ENCODE measurements around the gene MRPS2.
A peak's percentile ranks its signal among the peaks of the same experiment; 100 is the strongest.

Gene MRPS2

DNA sequence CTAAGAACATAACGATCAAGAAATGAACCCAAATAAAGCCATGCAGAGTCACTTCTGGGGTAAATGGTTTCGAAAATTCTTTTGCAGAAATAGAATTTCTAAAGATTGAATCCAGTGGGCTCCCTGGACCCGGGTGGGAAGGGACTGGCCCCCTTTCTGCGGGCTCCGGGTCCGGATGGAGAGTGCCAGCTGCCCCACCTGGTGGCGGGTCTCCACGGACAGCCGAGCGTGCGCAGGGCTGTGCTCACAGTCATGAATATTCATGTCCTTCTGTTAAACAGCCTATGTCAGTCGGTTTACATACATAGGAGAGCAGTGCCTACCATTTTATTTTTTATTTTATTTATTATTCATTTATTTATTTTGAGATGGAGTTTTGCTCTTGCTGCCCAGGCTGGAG is 25.6 kb upstream of the MRPS2 start:
- H3K36me3 Mint-ChIP-seq (ENCODE audit: low read depth), result peaks cover 4% of the 10 kb centered on the region
- H3K4me1 Mint-ChIP-seq (ENCODE audit: low read depth), result peaks cover 13% of the 10 kb centered on the region
- no peak for DNase-seq (ENCODE audit: low spot score)
- H3K9me3 Mint-ChIP-seq, result no peaks in the 10 kb centered on the region
- H3K4me3 Mint-ChIP-seq, result no peak overlapping the region
- H3K27me3 Mint-ChIP-seq (ENCODE audit: low read depth), result peaks cover 36% of the 10 kb centered on the region
- H3K27ac Mint-ChIP-seq, result no peak overlapping the region

DNA sequence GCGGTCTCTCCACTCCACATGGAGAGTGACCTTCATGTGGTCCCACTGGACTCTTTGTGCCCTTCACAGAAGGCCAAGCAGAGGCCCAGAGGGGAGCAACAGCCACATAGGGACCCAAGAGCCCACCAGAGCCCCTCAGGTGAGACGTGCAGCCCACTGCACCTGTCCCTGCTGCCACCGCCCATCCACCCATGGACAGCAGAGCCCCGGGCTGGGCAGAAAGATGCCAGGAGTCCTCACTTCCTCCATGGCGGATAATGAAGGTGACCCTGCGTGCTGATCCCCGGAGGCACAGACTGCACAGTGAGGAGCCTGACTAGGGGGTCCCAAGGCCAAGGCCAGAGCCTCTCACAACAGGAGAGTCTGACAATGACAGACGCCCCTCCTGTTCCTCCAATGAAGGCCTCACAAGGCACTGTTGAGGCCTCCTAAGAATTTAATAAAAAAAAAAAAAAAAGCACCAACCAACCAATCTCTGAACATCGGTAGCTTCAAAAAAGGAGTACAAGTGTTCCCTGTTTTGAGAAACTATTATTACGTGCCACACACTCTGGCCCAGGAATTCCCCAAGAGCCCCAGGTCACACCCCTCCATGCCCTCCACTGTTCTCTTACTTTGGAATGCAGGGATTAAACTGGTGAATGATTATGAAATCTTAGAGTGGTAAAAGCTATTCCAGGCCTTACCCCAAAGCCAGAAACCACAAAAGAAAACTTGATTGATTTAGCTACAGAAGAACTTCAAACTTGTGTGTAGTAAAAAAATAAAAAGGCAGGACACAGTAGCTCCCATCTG is 23.7 kb upstream of the MRPS2 start:
- H3K27ac Mint-ChIP-seq, result no peak overlapping the region
- H3K36me3 Mint-ChIP-seq (ENCODE audit: low read depth), result no peaks in the 10 kb centered on the region
- peaks cover 41% of the 10 kb centered on the region for H3K27me3 Mint-ChIP-seq (ENCODE audit: low read depth)
- no peak overlapping the region for H3K4me3 Mint-ChIP-seq
- DNase-seq (ENCODE audit: low spot score), result no peak
- H3K9me3 Mint-ChIP-seq, result no peaks in the 10 kb centered on the region
- peaks cover 2% of the 10 kb centered on the region for H3K4me1 Mint-ChIP-seq (ENCODE audit: low read depth)

DNA sequence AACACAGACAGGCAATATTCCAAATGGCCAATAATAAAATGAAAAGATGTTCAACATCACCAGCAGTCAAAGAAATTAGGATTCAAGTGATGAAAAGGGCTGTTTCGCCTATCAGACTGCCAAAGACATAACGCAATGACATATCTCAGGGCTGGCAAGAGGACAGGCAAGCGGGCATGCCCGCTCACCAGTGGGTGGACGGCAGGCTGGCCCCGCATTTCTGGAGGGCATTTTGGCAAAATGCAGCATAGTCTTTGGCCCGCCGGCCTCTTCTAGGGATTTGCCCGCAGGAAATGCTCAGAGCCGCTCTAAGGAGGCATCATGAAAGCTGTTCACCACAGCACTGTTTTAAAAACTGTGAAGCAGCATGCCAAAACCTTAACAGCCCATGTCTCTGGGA is 22.3 kb upstream of the MRPS2 start:
- peak overlapping the region; percentile 83 for H3K4me3 Mint-ChIP-seq
- H3K4me1 Mint-ChIP-seq (ENCODE audit: low read depth), result peaks cover 2% of the 10 kb centered on the region

DNA sequence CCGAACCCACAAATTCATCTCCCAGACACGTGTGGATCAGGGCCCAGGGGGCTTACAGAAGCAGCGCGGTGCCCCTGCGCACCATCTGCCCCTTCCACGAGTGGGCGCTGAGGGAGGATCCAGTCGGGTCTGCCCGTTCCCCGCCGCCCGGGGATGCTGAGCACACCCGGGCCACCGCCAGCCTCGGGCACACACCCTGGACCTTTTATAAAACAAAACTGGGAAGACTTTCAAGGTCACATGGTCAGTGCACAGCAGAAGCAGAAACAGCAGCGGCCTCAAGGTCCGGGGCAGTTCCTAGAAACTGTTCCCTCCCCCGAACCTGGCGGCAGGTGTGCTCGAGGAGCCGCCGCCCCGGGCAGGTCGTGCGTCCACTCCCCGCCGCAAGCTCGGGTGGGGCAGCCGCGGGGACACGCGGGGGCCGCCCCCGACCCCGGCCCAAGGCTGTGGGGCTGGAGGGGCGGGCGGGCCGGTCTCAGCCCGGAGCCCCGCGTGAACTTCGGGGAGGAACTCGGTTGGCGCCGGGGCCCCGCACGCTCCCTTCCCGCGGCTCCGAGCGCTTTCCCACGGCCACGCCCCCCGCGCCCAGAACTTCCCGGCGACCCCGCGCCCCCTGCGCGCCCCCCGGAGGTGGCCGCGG is 21.5 kb upstream of the MRPS2 start:
- Mint-ChIP-seq H3K27me3 (ENCODE audit: low read depth) (peaks cover 50% of the 10 kb centered on the region), H3K27ac (no peak overlapping the region), H3K36me3 (ENCODE audit: low read depth) (no peaks in the 10 kb centered on the region), H3K9me3 (no peaks in the 10 kb centered on the region), H3K4me3 (peak overlapping the region; percentile 83), H3K4me1 (ENCODE audit: low read depth) (peaks cover 2% of the 10 kb centered on the region)
- DNase-seq (ENCODE audit: low spot score), result no peak

More for the DNA sequence above, 22.3 kb upstream of the MRPS2 start:
- Mint-ChIP-seq H3K36me3 (ENCODE audit: low read depth) (no peaks in the 10 kb centered on the region), H3K27me3 (ENCODE audit: low read depth) (peaks cover 50% of the 10 kb centered on the region), H3K27ac (no peak overlapping the region), H3K9me3 (no peaks in the 10 kb centered on the region)
- no peak for DNase-seq (ENCODE audit: low spot score)

DNA sequence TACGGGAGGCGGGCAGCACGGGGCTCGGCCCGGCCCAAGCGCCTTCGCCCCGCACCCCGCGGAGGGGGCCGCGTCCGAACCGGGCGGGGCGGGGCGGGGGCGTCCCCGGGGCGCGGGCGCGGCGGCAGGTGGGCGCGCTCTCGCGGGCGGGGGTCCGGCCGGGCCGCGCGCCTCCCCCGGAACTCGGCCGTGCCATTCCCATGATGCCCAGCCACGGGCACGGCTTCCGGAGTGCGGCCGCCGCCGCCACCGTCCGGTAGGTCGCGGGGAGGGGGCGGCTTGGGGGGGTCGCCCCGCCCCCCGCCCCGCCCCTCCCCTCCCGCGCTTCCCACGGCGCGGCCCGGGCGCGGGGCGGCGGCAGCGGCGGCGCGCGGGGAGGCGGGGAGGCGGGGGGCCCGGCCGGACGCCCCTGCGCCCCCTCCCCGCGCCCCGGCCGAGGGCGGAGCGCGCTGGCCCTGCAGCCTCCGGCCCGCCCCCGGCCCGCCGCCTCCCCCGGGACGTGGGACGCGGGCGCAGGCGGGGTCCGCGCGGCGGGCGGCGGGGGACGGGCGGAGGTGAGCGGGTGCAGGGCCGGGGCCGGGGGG is 20.9 kb upstream of the MRPS2 start, which contains the start of gene PPP1R26:
Gene PPP1R26, plus strand, starts transcription at position 314 of the 584 bp plus-strand sequence. CDS start 4,729 bp downstream, outside the sequence.
- DNase-seq (ENCODE audit: low spot score), result no peak
- H3K27me3 Mint-ChIP-seq (ENCODE audit: low read depth), result peaks cover 50% of the 10 kb centered on the region
- H3K4me1 Mint-ChIP-seq (ENCODE audit: low read depth), result peaks cover 2% of the 10 kb centered on the region
- H3K4me3 Mint-ChIP-seq, result peak within 1 kb of the TSS; percentile 83
- no peak within 1 kb of the TSS for H3K27ac Mint-ChIP-seq
- no peaks in the 10 kb centered on the region for H3K9me3 Mint-ChIP-seq
- H3K36me3 Mint-ChIP-seq (ENCODE audit: low read depth), result no peaks in the 10 kb centered on the region

DNA sequence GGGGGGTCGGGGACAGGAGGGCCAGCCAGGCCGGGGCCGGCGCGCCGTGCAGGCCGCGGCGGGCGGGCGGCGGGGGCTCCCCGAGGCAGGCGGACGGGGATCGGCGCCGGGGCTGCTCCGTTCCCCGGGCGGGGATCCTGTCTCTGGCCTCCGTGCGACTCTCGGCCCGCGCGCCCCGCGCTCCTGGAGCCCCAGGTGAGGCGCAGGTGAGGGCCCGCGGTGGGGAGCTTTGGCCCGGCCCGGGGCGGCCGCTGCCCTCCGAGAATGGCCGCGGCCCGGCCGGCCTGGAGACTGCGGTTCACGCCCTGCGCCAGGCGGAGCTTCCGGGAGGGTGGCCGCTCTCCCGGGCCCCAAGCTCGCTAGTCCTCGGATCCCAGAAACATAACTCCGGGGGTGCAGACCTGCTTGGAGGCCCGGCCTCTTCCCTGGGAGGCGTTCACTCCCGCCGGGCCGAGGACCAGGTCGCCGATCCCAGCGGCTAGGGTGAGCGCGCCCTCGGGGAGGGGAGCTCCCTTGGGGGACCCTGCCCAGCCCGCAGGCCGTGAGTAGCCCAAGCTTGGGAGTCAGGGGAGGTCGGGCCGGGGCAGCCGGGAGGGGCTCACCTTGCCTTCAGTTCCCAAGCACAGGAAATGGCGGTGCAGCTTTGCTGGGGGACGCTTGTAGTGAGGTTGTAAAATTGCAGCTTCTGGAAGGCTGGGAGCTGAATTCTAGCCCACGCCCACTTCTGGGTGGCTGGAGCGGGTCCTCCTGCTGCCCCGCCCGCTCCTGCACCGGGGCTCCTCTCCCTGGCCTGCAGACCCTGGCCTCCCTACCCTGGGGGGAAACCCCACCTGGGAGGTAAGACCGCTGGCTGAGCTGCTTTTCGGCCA is 20.2 kb upstream of the MRPS2 start:
- no peak for DNase-seq (ENCODE audit: low spot score)
- Mint-ChIP-seq H3K9me3 (no peaks in the 10 kb centered on the region), H3K36me3 (ENCODE audit: low read depth) (no peaks in the 10 kb centered on the region), H3K4me3 (no peak overlapping the region), H3K4me1 (ENCODE audit: low read depth) (peaks cover 2% of the 10 kb centered on the region), H3K27ac (no peak overlapping the region), H3K27me3 (ENCODE audit: low read depth) (peaks cover 50% of the 10 kb centered on the region)

DNA sequence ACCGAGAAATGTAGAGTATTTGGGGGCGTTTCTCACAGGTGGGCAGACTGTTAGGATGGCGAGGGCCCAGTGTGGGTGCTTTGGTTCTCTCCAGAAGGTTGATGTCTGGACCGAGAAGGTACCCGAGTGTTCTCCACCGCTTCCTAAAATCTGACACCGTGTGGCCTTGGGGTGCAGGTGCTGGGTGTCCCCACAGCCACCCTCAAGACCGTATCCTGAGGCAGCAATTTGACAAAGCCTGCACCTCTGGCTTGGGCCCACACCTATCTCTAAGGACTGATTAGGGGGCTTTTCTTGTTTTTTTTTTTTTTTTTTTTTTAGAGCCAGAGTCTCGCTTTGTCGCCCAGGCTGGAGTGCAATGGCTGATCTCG is 19.6 kb upstream of the MRPS2 start:
- peaks cover 2% of the 10 kb centered on the region for H3K4me1 Mint-ChIP-seq (ENCODE audit: low read depth)
- H3K4me3 Mint-ChIP-seq, result peak overlapping the region; percentile 32
- no peaks in the 10 kb centered on the region for H3K36me3 Mint-ChIP-seq (ENCODE audit: low read depth)
- no peak for DNase-seq (ENCODE audit: low spot score)
- no peak overlapping the region for H3K27ac Mint-ChIP-seq
- H3K27me3 Mint-ChIP-seq (ENCODE audit: low read depth), result peaks cover 44% of the 10 kb centered on the region
- no peaks in the 10 kb centered on the region for H3K9me3 Mint-ChIP-seq

DNA sequence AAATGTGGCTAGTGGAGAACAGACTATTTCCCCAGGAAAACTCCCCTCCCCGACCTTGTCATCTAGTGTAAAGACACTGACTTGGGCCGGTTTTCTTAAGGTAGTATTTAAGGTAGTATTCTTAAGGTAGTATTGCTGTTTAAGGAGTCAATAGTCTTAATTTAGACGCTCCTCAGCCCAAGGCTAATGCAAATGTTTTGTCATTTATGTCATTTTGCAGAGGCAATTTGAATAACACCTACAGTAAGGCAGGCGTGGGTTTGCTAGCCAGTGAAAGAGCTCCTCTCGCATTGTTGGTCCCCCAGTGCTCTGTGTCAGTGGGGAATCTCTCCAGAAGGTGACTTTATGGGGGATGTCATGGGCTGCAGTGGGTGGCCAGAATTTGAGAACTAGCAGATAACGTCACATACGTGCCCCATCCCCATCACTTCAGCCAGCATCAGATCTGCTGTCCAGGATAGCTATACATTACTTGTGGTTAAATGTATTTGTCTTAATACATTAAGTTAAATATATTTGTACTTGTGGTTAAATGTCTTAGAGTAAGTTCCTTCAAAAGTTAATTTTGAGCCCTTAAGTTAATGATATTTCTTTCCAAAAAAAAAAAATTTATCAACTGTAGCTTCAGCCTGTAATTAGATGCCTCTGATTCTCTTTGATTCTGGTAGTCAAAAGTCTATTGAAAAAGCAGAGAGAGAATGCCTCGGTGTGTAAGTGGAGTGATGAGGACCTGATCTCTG is 18.3 kb upstream of the MRPS2 start:
- H3K4me3 Mint-ChIP-seq, result no peak overlapping the region
- DNase-seq (ENCODE audit: low spot score), result no peak
- no peaks in the 10 kb centered on the region for H3K9me3 Mint-ChIP-seq
- H3K27ac Mint-ChIP-seq, result no peak overlapping the region
- H3K4me1 Mint-ChIP-seq (ENCODE audit: low read depth), result peaks cover 2% of the 10 kb centered on the region
- H3K36me3 Mint-ChIP-seq (ENCODE audit: low read depth), result no peaks in the 10 kb centered on the region
- peaks cover 39% of the 10 kb centered on the region for H3K27me3 Mint-ChIP-seq (ENCODE audit: low read depth)

DNA sequence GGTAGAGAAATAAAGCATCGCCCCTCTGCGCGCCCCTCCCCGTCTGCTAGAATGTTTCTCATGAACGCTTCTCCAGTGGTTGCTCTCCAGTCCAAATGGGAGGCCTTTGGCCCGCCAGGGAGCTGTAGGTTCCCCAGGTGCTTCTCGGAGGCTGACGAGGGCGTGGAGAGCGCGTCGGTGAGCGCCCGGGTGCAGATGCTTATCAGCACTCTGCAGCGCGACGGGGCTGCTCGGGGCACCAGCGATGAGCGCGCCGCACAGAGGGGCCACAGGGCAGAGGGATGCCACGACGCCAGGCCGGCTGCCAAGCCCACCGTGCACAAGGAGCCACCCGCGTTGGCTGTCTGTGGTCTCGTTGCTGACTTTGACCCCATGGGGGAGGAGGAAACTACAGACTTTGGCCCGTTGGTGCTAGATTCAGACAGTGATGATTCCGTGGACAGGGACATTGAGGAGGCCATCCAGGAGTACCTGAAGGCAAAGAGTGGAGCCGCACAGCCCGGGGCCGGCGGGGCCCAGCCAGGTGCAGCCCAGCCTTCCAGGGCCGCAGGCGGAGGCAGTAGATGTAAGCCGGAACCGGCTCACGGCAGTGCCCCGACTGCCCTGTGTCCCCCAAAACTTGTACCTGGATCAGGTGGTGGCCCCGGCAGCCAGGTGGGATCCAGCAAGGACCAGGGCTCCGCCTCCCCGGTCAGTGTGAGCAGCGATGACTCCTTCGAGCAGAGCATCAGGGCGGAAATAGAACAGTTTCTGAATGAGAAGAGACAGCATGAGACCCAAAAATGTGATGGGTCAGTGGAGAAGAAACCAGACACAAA is 15.8 kb upstream of the MRPS2 start:
- Mint-ChIP-seq H3K4me3 (no peak overlapping the region), H3K27ac (no peak overlapping the region), H3K9me3 (no peaks in the 10 kb centered on the region), H3K36me3 (ENCODE audit: low read depth) (no peaks in the 10 kb centered on the region), H3K27me3 (ENCODE audit: low read depth) (peaks cover 23% of the 10 kb centered on the region), H3K4me1 (ENCODE audit: low read depth) (no peaks in the 10 kb centered on the region)
- DNase-seq (ENCODE audit: low spot score), result no peak

DNA sequence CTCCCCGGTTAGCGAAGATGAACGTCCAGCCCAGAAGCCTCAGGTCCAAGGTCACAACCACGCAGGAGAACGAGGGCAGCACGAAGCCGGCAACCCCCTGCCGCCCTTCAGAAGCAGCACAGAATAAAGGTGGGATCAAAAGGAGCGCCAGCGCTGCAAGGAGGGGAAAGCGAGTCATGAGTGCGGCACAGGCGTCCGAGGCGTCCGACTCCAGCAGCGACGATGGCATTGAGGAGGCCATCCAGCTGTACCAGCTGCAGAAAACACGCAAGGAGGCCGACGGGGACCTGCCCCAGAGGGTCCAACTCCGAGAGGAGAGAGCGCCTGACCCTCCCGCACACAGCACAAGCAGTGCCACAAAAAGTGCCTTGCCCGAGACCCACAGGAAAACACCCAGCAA is 15.1 kb upstream of the MRPS2 start:
- Mint-ChIP-seq H3K27ac (no peak overlapping the region), H3K9me3 (no peaks in the 10 kb centered on the region), H3K36me3 (ENCODE audit: low read depth) (no peaks in the 10 kb centered on the region), H3K4me1 (ENCODE audit: low read depth) (no peaks in the 10 kb centered on the region), H3K27me3 (ENCODE audit: low read depth) (peaks cover 23% of the 10 kb centered on the region), H3K4me3 (no peak overlapping the region)
- DNase-seq (ENCODE audit: low spot score), result no peak

DNA sequence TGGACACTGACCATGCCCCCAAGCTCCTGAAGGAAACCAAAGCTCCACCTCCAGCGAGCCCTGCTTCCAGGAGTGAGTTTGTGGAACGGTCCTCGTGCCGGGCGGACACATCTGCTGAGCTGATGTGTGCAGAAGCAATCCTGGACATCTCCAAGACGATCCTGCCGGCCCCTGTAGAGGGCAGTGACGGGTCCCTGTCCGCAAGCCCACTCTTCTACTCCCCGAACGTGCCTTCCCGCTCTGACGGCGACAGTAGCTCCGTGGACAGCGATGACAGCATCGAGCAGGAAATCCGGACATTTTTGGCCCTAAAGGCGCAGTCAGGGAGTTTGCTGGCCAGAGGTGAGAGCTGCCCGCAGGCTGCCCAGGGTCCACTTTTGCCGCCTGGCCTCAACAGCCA is 14.7 kb upstream of the MRPS2 start:
- H3K4me3 Mint-ChIP-seq, result no peak overlapping the region
- peaks cover 21% of the 10 kb centered on the region for H3K27me3 Mint-ChIP-seq (ENCODE audit: low read depth)
- no peak for DNase-seq (ENCODE audit: low spot score)
- no peaks in the 10 kb centered on the region for H3K36me3 Mint-ChIP-seq (ENCODE audit: low read depth)
- H3K4me1 Mint-ChIP-seq (ENCODE audit: low read depth), result no peaks in the 10 kb centered on the region
- H3K9me3 Mint-ChIP-seq, result no peaks in the 10 kb centered on the region
- no peak overlapping the region for H3K27ac Mint-ChIP-seq

DNA sequence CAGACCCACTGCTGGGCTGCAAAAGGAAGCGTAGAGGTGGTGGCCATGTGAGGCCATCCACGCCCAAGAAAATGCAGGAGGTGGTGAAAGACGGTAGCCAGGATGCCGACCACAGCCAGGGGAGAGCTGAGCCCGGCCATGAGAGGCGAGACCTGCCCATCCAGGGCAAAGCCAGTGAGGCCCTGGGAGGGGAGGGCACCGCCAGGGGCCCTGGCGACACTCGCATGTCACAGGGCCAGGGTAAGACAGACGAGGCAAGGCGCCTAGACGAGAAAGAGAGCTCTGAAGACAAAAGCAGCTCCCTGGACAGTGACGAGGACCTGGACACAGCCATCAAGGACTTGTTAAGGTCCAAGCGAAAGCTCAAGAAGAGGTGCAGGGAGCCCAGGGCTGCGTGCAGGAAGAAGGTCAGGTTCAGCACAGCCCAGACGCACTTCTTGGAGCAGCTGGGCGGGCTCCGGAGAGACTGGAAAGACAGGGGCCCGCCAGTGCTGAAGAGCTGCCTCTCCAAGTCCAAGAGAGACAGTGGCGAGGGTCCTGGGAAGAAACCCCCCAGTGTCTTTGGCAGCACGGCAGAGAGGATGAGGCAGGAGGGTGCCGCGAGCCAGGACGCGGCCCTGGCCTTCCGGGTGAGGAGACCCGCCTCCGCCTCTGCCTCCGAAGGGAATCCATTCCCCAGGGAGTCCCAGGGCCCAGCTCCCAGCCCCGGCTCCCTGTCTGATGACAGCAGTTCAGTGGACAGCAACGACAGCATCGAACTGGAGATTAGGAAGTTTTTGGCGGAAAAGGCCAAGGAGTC is 14.0 kb upstream of the MRPS2 start:
- no peak for DNase-seq (ENCODE audit: low spot score)
- Mint-ChIP-seq H3K9me3 (no peaks in the 10 kb centered on the region), H3K4me3 (no peak overlapping the region), H3K27ac (no peak overlapping the region), H3K36me3 (ENCODE audit: low read depth) (no peaks in the 10 kb centered on the region), H3K4me1 (ENCODE audit: low read depth) (no peaks in the 10 kb centered on the region), H3K27me3 (ENCODE audit: low read depth) (peaks cover 16% of the 10 kb centered on the region)
